GM19240 (cell line): Measurements from ENCODE around the gene ZNF486.
"Not testable (repeated sequence)": the region's sequence is repeated elsewhere in the genome, so short reads cannot be mapped to it uniquely, and the experiment has no call there.

Experiments
- DNase-seq: peaks from one replicate; pipeline ENCODE4 v3.0.0; 2011; ENCODE audit warnings: low spot score; ENCODE audit not compliant: insufficient read length

Gene ZNF486

DNA sequence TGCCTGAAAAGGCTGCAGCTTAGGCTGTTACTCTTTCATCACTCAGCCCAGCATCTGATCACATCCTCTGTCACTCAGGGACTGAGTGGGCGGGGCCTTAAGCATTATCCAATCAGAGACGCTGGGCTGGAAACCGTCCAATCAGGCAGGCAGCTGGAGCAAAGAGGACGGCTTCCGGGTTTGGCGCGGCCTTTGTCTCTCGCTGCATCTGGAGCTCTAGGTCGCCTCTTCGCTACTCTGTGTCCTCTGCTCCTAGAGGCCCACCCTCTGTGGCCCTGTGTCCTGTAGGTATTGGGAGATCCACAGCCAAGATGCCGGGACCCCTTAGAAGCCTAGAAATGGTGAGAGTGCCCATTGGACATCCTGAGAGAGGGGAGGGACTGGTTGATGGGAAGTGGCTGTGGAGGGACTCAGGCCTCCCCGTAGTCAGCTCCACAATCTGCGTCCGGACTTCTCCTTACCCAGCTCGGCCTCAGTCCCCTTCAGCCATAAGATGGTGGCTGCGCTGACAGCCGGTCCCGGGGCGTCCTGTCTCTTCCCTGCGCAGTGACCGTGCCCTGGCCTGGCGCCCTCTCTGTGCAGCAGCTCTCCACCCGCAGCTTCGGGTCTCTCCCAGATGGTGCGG, at the start of gene ZNF486:
Gene ZNF486 (plus strand): TSS at position 195 of the 625 bp plus-strand sequence. CDS start 117 bp downstream, at position 312.
- DNase-seq, result peak; percentile 42

DNA sequence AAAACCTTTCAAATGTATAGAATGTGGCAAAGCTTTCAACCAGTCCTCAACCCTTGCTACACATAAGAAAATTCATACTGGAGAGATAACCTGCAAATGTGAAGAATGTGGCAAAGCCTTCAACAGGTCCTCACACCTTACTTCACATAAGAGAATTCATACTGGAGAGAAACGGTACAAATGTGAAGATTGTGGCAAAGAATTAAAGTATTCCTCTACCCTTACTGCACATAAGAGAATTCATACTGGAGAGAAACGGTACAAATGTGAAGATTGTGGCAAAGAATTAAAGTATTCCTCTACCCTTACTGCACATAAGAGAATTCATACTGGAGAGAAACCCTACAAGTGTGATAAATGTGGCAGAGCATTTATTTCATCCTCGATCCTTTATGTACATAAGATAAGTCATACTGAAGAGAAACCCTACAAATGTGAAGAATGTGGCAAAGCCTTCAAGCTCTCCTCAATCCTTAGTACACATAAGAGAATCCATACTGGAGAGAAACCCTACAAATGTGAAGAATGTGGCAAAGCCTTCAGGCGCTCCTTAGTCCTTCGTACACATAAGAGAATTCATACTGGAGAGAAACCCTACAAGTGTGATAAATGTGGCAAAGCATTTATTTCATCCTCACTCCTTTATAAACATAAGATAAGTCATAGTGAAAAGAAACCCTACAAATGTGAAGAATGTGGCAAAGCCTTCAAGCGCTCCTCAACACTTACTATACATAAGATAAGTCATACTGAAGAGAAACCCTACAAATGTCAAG, 48.8 kb upstream of the ZNF486 start:
- DNase-seq, result not testable (repeated sequence)

DNA sequence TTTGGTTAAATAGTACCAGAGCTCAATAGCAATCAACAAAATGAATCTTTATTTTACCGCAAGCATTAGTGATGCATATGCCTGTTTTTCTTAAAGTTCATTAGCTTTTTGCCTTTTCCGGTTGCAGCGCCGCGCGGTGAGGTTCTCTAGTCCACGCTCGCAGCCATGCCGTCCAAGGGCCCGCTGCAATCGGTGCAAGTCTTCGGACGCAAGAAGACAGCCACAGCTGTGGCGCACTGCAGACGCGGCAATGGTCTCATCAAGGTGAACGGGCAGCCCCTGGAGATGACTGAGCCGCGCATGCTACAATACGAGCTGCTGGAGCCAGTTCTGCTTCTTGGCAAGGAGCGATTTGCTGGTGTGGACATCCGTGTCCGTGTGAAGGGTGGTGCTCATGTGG, 42.1 kb upstream of the ZNF486 start:
- no peak for DNase-seq

DNA sequence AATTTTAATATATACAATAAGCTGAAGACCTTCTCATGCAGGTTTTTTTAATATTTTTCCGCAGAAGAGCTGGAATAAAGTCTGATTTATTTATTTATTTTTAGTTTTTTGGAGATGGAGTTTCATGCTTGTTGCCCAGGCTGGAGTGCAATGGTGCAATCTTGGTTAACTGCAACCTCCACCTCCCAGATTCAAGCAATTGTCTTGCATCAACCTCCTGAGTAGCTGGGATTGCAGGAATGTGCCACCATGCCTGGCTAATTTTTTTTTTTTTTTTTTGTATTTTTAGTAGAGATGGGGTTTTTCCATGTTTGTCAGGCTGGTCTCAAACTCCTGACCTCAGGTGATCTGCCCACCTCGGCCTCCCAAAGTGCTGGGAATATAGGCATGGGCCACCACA, 34.1 kb upstream of the ZNF486 start:
- DNase-seq, result not testable (repeated sequence)

DNA sequence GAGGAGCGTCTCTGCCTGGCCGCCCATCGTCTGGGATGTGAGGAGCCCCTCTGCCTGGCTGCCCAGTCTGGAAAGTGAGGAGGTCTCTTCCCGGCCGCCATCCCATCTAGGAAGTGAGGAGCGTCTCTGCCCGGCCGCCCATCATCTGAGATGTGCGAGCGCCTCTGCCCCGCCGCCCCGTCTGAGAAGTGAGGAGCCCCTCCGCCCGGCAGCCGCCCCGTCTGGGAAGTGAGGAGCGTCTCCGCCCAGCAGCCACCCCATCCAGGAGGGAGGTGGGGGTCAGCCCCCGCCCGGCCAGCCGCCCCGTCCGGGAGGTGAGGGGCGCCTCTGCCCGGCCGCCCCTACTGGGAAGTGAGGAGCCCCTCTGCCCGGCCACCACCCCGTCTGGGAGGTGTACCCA, 29.3 kb upstream of the ZNF486 start:
- DNase-seq, result not testable (repeated sequence)

DNA sequence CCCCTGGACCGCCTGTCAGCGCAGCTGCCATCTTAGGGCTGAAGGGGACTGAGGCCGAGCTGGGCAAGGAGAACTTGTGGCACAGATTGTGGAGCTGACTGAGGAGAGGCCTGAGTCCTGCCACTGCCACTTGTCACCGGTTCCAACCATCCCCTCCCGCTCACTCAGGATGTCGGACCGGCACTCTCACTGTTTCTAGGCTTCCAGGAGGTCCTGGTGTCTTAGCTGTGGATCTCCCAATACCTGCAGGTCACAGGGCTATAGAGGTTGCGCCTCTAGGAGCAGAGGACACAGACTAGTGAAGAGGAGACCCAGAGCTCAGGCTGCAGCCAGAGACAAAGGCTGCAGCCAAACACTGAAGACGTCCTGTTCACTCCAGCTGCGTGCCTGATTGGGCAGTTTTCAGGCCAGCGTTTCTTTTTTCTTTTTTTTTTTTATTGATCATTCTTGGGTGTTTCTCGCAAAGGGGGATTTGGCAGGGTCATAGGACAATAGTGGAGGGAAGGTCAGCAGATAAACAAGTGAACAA, 15.3 kb upstream of the ZNF486 start:
- DNase-seq, result no peak

DNA sequence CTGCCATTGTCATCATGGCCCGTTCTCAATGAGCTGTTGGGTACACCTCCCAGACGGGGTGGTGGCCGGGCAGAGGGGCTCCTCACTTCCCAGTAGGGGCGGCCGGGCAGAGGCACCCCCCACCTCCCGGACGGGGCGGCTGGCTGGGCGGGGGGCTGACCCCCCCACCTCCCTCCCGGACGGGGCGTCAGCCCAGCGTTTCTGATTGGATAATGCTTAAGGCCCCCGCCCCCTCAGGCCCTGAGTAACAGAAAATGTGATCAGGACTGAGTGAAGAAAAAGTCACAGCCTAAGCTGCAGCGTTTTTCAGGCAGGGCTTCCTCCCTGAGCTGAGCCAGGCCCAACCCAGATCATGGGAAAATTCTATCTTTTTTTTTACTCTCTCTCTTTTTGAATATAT, 14.5 kb upstream of the ZNF486 start:
- DNase-seq, result not testable (repeated sequence)

DNA sequence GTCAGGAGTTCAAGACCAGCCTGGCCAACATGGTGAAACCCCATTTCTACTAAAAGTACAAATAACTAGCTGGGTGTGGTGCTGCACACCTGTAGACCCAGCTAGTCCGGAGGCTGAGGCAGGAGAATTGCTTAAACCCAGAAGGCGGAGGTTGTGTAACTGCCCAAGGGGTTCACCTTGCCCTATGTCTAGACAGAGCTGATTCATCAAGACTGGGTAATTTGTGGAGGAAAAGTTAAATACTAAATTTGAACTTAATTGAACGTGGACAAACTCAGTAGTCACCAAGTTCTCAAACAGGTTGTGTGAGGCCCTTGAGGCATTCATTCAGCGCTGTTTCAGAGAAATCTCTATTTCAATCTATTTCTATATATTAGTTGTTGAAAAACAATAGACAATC, 13.7 kb upstream of the ZNF486 start:
- DNase-seq, result no peak

DNA sequence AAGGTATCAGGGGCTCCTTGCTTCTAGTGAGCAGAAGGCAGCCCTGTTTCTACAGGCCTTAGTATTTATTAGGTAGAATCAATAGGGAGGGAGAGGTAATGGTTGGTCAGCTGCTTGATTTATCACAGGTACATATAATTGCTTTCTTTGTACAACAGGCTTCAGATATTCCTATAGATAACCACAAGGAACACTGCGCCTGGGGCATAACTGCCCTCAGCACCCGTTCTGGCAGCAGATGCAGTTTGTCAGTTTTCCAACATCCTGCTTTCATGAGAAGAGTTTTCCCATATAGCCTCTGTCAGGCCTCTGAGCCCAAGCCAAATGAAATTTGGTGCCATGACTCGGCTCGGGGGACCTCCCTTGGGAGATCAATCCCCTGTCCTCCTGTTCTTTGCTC, 12.4 kb upstream of the ZNF486 start:
- no peak for DNase-seq

DNA sequence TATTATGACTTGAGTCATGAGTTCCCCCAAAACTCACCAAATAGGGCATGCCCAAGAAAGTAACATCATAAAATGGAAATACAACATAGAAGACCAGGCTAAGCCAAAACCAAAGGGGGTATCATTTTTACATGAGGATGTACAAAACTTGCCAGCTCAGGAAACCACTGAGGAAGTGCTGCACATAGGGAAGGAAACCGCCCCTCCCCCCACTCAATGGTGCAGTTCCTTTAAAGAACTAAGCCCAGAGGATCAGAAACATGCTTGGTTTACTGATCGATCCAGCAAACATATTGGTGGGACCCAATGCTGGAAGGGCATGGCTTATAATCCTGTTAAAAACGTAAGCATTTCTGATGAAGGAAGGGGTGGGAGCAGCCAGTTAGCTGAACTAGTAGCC, 4.2 kb upstream of the ZNF486 start:
- no peak for DNase-seq

DNA sequence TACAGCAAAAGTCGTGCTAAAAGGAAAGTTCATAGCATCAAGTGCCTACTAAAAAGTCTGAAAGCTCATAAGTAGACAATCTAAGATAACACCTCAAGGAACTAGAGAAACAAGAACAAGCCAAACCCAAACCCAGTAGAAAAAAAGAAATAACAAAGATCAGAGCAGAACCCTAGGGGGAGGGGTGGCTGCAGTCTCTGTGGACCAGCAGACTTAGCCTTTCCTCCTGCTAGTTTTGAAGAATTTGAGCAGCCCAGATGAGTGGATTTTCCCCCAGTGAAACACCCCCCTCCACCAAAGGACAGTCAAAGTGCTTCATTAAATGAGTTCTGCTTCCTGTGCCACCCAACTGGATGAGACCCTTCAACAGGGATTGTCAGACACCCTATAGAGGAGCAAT, 2.6 kb upstream of the ZNF486 start:
- DNase-seq, result no peak

DNA sequence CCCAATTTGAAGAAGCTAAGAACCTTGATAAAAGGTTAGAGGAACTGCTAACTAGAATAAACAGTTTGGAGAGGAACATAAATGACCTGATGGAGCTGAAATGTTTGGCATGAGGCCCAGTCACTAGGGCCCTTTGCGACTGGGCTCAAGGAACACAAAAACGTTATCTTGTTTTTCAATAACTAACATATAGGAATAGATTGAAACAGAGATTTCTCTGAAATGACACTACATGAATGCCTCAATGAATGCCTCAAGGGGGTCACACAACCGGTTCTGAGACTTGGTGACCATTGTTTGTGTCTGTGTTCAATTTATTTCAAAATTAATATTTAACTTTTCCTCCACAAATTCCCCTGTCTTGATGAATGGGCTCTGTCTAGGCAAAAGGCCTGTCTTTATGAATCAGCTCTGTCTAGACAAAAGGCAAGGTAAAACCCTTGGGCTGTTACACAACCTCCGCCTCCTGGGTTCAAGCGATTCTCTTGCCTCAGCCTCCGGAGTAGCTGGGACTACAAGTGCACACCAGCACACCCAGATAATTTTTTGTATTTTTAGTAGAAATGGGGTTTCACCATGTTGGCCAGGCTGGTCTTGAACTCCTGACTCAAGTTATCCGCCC, 932 bp upstream of the ZNF486 start:
- no peak for DNase-seq

DNA sequence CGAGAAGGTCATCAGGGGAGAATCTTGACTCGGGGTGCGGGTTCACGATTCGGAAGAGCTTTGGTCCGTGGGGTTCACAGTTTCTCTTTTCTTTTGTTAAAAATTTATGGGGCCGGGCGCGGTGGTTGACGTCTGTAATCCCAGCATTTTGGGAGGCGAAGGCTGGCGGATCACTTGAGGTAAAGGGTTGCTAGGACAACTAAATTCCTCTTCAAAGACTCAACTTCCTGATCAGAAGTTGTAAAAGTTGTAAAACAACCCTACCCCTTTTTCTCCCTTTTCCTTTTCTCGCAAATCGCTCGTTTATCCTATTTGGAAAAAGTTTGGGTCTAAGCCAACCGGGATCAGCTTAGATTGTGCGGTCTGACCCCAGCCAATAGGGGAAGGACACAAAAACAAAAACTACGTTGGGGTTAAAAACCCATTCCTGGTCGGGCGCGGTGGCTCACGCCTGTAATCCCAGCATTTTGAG, 673 bp downstream of the ZNF486 start:
- DNase-seq, result no peak

DNA sequence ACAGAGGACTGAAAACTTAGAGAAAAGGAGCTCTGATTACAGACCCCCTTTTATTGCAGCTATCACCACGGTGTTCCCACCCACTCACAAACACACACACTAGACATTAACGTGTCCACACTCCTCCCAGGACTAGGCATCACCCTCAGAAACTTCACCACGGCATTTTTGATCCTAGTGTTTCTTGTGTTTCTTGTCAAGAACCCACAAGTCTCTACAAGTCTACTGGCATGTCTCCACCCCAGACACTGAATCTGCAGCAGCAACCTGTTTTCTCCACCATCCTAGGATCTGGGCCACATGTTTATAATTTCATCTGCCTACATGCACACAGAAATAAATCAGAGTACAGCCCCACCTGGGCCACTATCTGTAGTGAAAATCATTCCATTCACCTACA, 4.3 kb downstream of the ZNF486 start:
- no peak for DNase-seq

DNA sequence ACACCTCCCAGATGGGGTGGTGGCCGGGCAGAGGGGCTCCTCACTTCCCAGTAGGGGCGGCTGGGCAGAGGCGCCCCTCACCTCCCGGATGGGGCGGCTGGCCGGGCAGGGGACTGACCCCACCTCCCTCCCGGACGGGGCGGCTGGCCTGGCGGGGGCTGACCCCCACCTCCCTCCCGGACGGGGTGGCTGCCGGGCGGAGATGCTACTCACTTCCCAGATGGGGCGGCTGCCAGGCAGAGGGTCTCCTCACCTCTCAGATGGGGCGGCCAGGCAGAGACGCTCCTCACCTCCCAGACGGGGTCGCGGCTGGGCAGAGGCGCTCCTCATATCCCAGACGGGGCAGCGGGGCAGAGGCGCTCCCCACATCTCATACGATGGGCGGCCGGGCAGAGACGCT, 8.8 kb downstream of the ZNF486 start:
- not testable (repeated sequence) for DNase-seq

DNA sequence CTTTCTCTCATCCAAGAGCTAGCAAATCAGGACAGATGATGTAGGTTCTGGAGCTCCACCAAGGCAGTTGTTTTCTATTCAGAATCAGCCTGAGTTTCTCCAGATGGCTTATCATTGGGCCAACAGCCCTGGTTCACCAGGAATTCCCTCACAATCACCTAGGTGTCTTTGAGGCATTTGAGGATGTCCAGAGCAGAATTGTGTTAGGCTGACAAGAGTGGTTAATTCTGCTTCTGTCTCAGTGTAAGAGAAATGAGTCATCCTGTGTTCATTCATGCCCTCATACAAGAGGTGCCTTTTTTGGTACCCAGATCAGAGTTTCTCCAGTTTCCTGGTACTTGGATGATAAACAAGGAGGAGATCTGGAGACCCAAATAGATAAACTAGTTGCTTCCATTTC, 12.9 kb downstream of the ZNF486 start:
- DNase-seq, result not testable (repeated sequence)

DNA sequence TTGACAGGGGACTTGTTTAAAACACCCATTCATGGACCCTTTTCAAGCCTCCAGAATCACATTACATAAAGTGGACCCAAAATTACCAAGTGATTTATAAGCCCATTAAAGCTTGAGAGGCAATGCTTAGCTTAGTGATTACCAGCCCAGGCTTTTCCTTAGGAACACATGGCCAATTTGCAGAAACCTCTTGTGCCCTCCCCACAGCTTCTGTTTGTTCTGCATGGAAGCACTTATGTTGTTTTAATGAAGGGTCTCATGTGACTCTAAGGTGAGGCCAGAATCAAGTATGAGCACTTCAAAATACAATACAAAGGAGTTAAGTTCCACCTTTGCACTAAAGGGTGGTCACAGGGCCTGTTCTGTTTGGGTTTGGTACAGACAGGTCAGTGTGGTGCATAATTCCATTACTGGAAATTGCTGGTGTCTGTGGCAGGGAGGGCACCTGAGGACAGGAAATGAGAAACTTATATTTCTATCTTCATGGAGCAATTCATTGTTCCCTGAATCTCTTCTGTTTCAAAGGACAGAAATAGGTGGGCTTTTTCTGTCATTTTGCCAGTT, 15.3 kb downstream of the ZNF486 start:
- no peak for DNase-seq

DNA sequence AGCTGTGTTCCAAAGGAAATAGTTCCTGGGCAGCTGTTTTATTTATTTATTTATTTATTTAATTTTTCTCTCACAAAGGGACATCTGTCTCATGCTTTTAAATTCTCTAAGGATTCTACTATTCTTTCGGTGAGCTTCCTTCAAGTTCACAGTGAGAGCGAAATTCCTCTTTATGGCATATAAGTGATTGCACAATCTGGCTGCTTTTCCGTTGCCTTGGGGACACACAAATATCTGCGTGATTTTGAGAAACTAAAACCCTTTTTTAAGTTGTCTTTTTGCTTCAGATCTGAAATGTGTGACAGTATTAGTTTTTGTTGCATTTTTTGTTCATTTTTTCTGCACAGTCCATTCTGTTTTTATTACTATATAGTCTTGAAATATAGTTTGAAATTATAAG, 19.2 kb downstream of the ZNF486 start:
- no peak for DNase-seq

DNA sequence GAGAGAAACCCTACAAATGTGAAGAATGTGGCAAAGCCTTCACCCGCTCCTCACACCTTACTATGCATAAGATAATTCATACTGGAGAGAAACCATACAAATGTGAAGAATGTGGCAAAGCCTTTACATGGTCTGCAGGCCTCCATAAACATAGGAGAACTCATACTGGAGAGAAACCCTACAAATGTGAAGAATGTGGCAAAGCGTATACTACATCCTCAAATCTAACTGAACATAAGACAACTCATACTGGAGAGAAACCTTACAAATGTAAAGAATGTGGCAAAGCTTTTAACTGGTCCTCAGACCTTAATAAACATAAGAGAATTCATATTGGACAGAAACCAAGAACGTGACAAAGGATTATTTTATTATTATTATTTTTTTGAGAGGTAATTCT, 30.7 kb downstream of the ZNF486 start:
- no peak for DNase-seq

DNA sequence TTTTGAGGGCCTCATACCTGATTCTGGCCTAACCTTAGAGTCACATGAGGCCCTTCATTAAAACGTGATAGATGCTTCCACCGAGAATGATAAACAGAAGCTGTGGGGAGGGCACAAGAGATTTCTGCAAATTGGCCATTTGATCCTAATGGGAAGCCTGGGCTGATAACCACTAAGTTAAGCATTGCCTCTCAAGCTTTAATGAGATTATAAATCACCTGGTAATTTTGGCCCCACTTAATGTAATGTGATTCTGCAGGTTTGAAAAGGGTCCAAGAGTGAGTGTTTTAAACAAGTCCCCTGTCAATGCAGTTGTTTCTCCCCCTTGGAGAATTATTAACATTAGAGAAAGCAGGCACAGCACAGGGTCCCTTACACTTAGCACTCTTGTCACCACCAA, 42.0 kb downstream of the ZNF486 start:
- no peak for DNase-seq

DNA sequence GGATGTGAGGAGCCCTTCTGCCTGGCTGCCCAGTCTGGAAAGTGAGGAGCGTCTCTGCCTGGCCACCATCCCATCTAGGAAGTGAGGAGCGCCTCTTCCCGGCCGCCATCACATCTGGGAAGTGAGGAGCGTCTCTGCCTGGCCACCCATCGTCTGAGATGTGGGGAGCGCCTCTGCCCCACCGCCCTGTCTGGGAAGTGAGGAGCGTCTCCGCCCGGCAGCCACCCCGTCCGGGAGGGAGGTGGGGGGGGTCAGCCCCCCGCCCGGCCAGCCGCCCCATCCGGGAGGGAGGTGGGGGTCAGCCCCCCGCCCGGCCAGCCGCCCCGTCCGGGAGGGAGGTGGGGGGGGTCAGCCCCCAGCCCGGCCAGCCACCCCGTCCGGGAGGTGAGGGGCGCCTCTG, 47.4 kb downstream of the ZNF486 start:
- not testable (repeated sequence) for DNase-seq

DNA sequence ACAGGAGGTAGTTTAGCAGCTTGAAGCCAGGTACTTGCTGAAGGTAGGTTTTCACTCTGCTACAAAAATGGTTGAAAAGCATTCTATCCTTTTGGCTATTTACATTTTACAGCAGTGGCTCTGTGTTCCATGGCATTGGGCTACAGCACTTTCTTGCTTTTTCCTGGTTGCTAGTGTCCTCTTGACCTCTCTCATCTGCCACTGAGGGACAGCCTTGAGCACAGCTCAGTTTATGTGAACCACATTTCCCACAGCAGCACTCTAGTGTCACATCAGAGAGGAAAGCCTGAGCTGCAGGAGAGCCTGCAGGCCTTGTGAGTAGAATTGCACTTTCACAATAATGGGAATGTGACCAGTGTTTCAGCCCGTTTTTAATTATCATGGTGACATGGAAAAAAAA, 54.6 kb downstream of the ZNF486 start:
- DNase-seq, result not testable (repeated sequence)
